Ovary (tissue), 9 donors: Measurements from ENCODE around the gene FAM131A. TPM values are rescaled to one million over a fixed set of nuclear protein-coding genes. Genes with fewer than 3 reads are reported as not detected.

Source experiments
- DNase-seq, 5 donors: peaks; one replicate each; pipeline ENCODE4 v3.0.0-alpha.2; 2019 to 2020
- H3K27ac ChIP-seq, 2 donors: fragments of 200-600 bp; one replicate each; pipeline versions ENCODE4 v1.5.1 to v1.8.0; 2019 to 2022
- H3K27me3 ChIP-seq: fragments of 200-600 bp; one replicate; pipeline ENCODE4 v1.8.0; 2022
- H3K36me3 ChIP-seq: fragments of 200-600 bp; sonication (generic); one replicate; pipeline ENCODE4 v1.5.1; 2019
- H3K4me1 ChIP-seq: one replicate; pipeline ENCODE4 v1.8.1; 2013; ENCODE audit warnings: mild to moderate bottlenecking, moderate library complexity; ENCODE audit not compliant: insufficient read depth
- H3K4me3 ChIP-seq: fragments of 200-600 bp; sonication (generic); one replicate; pipeline ENCODE4 v1.5.1; 2017
- H3K9me3 ChIP-seq, 2 donors: fragments of 200-600 bp in 1 of 2; sonication (generic) in 1 of 2; one replicate each; pipeline versions ENCODE4 v1.5.1 to v1.8.1; 2013 to 2019; ENCODE audit warnings: mild to moderate bottlenecking in 1 of 2, moderate library complexity in 1 of 2
- CTCF ChIP-seq, 3 donors: fragments of 450-650 bp in 2 of 3; fragments of 200-600 bp in 1 of 3; IDR thresholded peaks; one replicate each; pipeline versions ENCODE4 v1.5.1 to v1.8.0; 2016 to 2022; ENCODE audit warnings: antibody characterized with exemption in 3 of 3, mild to moderate bottlenecking in 1 of 3
- EP300 ChIP-seq: sonication (generic); formaldehyde crosslinking; IDR thresholded peaks from one replicate; pipeline ENCODE4 v1.6.1; 2017; ENCODE audit warnings: antibody characterized with exemption
- POLR2A ChIP-seq: fragments of 450-650 bp; IDR thresholded peaks from one replicate; pipeline ENCODE4 v1.6.1; 2017; ENCODE audit warnings: antibody characterized with exemption, mild to moderate bottlenecking, moderate library complexity
- WGBS, 3 donors: extraction: QIAGEN DNeasy Blood & Tissue Kit in 1 of 3; methylation state at CpG; one replicate each; pipeline versions ENCODE4 v1.1.5 to v1.1.7; 2013 to 2017; 5-methylcytosine and 5-hydroxymethylcytosine counted together
- intact Hi-C, 4 donors: fragments of 100-400 bp; cut with DNase I; formaldehyde crosslinking; loops; one replicate each; pipeline versions ENCODE4 v1.11.0 to v1.15.1; 2022 to 2023
- polyA plus RNA-seq, 2 donors: library from polyadenylated mRNA; stranded (reverse); fragments of 200-250 nt in 1 of 2; fragments of 350-450 nt in 1 of 2; fragmentation: Illumina TruSeq in 1 of 2; extraction: RNeasy Lipid Tissue Mini Kit (QIAGEN cat#74804) in 1 of 2; gene quantifications; one replicate each; pipeline ENCODE4 v1.2.3, GENCODE V29; 2013 to 2014
- total RNA-seq, 7 donors: library from RNA; depleted of rRNA in 2 of 7; stranded (reverse); fragments of >200 nt in 2 of 7; fragmentation: NEBNext Ultra II Directional in 3 of 7; extraction: Animal tissue kit (Norgen Biotek cat#: 25700) in 3 of 7; gene quantifications; one replicate each; pipeline versions ENCODE4 v1.1.0 to v1.2.4, GENCODE V29; 2016 to 2023
- donor health status: DM: no; HTN: no; CAD: no; lungs with moderate emphysema.
- donor health status: DM: no; HTN: no; CAD: no.
- donor health status: Bipolar disorder and iron deficiency.
- donor health status: DM: yes; HTN: yes; CAD: no.
- donor health status: DM: no; HTN: no; CAD: no.
- donor health status: DM: yes; HTN: yes; CAD: no.

Gene FAM131A
- total and polyA plus RNA-seq, 9 donors, result 8.7 to 37.8 (median 27.1) TPM

- Histone ChIP-seq H3K9me3 (no peaks in the 10 kb centered on the region), H3K4me3 (no peak overlapping the region), H3K4me1 (peaks cover 4% of the 10 kb centered on the region), H3K27me3 (no peaks in the 10 kb centered on the region), H3K27ac (no peak overlapping the region), H3K36me3 (no peaks in the 10 kb centered on the region)
- intact Hi-C loops, result loop anchor here in 1 of 4 donors (10.0 kb wide), 1 partner anchor 52 kb away; the partner anchor contains the start of gene EIF4G1
- no peak for DNase-seq
- no peak for TF ChIP-seq EP300
- WGBS, 3 donors, result 83 to 86% (median 86%) methylated on average over 5 of the region's 5 CpGs
Observed at GRCh38 chr3:184366619-184367289, 29.4 kb downstream of the FAM131A start.

- Histone ChIP-seq H3K36me3 (no peaks in the 10 kb centered on the region), H3K27ac (no peak overlapping the region), H3K27me3 (no peaks in the 10 kb centered on the region), H3K9me3 (no peaks in the 10 kb centered on the region), H3K4me1 (peaks cover 4% of the 10 kb centered on the region), H3K4me3 (no peak overlapping the region)
- intact Hi-C loops, result loop anchor here in 1 of 4 donors (10.0 kb wide), 1 partner anchor 53 kb away; the partner anchor contains the start of gene EIF4G1
- DNase-seq, result no peak
- WGBS, 3 donors, result 68 to 75% (median 74%) methylated on average over 9 of the region's 9 CpGs
- TF ChIP-seq POLR2A (no peak), CTCF (IDR thresholded peaks at IDR 0.05) (no peak), EP300 (no peak)
Observed at GRCh38 chr3:184368116-184368515, 30.7 kb downstream of the FAM131A start.

GRCh38 chr3:184368586-184369183 lies 31.3 kb downstream of the FAM131A start:
- TF ChIP-seq POLR2A (no peak), EP300 (no peak), CTCF (IDR thresholded peaks at IDR 0.05) (no peak)
- H3K4me1 ChIP-seq, result peaks cover 4% of the 10 kb centered on the region
- H3K27me3 ChIP-seq, result no peaks in the 10 kb centered on the region
- H3K27ac ChIP-seq, result no peak overlapping the region
- H3K9me3 ChIP-seq, result no peaks in the 10 kb centered on the region
- intact Hi-C loops, result loop anchor here in 1 of 4 donors (10.0 kb wide), 1 partner anchor 54 kb away; the partner anchor contains the start of gene EIF4G1
- DNase-seq, result no peak
- WGBS, 3 donors, result 26 to 50% (median 39%) methylated on average over 3 of the region's 3 CpGs
- no peak overlapping the region for H3K4me3 ChIP-seq
- no peaks in the 10 kb centered on the region for H3K36me3 ChIP-seq

GRCh38 chr3:184371570-184372018 lies 34.2 kb downstream of the FAM131A start:
- H3K4me3 ChIP-seq, result no peak overlapping the region
- DNase-seq, result peak; percentile 82 to 86 (median 83)
- TF ChIP-seq CTCF (IDR thresholded peaks at IDR 0.05), result peak; percentile 87 to 89 (median 88)
- TF ChIP-seq POLR2A, result no peak
- no peak overlapping the region for H3K27ac ChIP-seq
- 32 to 44% (median 35%) methylated on average over 5 of the region's 5 CpGs for WGBS, 3 donors
- no peaks in the 10 kb centered on the region for H3K36me3 ChIP-seq
- H3K27me3 ChIP-seq, result no peaks in the 10 kb centered on the region
- intact Hi-C loops, result loop anchor here (5.0 to 10.0 kb wide), 5 partner anchors 46 to 393 kb away; no protein-coding TSS in a partner anchor
- H3K4me1 ChIP-seq, result peaks cover 2% of the 10 kb centered on the region
- no peaks in the 10 kb centered on the region for H3K9me3 ChIP-seq
